Liver (tissue), 3 donors: ENCODE measurements around the gene USP40.

Experiments
- EGR1 ChIP-seq, 2 donors: IDR thresholded peaks; 2 replicates each; pipeline ENCODE4 v1.6.1; 2016 to 2018; ENCODE audit warnings: antibody characterized with exemption in 2 of 2, low read depth in 2 of 2
- GABPA ChIP-seq, 2 donors: IDR thresholded peaks in 1 of 2; conservative IDR thresholded peaks in 1 of 2; 2 replicates each; pipeline ENCODE4 v1.6.1; 2016; ENCODE audit warnings: antibody characterized with exemption in 2 of 2, mild to moderate bottlenecking in 1 of 2, moderate library complexity in 1 of 2
- HNF4A ChIP-seq, 2 donors: conservative IDR thresholded peaks; 2 replicates each; pipeline ENCODE4 v1.6.1; 2016; ENCODE audit warnings: antibody characterized with exemption in 2 of 2, mild to moderate bottlenecking in 2 of 2
- RXRA ChIP-seq, 2 donors: IDR thresholded peaks; 2 replicates each; pipeline ENCODE4 v1.6.1; 2017 to 2018; ENCODE audit warnings: antibody characterized with exemption in 2 of 2, mild to moderate bottlenecking in 1 of 2
- TAF1 ChIP-seq: conservative IDR thresholded peaks from 2 replicates; pipeline ENCODE4 v1.6.1; 2016; ENCODE audit warnings: antibody characterized with exemption, mild to moderate bottlenecking
- TF ChIP-seq, protein P1 (sequence below): fragments of 150-350 bp; IDR thresholded peaks from 2 replicates; pipeline ENCODE4 v1.5.1; 2017; ENCODE audit warnings: improper control_type of control experiment, low read depth, low read length; ENCODE audit not compliant: missing input control
- TF ChIP-seq, protein P2 (sequence below): IDR thresholded peaks from 2 replicates; pipeline ENCODE4 v1.6.1; 2016; ENCODE audit warnings: antibody characterized with exemption
- TF ChIP-seq, protein P3 (sequence below): IDR thresholded peaks from 2 replicates; pipeline ENCODE4 v1.6.1; 2016; ENCODE audit warnings: antibody characterized with exemption
- TF ChIP-seq, protein P4 (sequence below): IDR thresholded peaks from 2 replicates; pipeline ENCODE4 v1.6.1; 2016; ENCODE audit warnings: antibody characterized with exemption, mild to moderate bottlenecking
- donor health status: healthy.
- donor health status: healthy.

- TF ChIP-seq, protein P1, sequence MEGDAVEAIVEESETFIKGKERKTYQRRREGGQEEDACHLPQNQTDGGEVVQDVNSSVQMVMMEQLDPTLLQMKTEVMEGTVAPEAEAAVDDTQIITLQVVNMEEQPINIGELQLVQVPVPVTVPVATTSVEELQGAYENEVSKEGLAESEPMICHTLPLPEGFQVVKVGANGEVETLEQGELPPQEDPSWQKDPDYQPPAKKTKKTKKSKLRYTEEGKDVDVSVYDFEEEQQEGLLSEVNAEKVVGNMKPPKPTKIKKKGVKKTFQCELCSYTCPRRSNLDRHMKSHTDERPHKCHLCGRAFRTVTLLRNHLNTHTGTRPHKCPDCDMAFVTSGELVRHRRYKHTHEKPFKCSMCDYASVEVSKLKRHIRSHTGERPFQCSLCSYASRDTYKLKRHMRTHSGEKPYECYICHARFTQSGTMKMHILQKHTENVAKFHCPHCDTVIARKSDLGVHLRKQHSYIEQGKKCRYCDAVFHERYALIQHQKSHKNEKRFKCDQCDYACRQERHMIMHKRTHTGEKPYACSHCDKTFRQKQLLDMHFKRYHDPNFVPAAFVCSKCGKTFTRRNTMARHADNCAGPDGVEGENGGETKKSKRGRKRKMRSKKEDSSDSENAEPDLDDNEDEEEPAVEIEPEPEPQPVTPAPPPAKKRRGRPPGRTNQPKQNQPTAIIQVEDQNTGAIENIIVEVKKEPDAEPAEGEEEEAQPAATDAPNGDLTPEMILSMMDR, result no peak
- TF ChIP-seq, protein P2, sequence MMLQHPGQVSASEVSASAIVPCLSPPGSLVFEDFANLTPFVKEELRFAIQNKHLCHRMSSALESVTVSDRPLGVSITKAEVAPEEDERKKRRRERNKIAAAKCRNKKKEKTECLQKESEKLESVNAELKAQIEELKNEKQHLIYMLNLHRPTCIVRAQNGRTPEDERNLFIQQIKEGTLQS, result no peak
- TF ChIP-seq, protein P3, sequence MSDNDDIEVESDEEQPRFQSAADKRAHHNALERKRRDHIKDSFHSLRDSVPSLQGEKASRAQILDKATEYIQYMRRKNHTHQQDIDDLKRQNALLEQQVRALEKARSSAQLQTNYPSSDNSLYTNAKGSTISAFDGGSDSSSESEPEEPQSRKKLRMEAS, result peak; percentile 22
- TF ChIP-seq, protein P4, sequence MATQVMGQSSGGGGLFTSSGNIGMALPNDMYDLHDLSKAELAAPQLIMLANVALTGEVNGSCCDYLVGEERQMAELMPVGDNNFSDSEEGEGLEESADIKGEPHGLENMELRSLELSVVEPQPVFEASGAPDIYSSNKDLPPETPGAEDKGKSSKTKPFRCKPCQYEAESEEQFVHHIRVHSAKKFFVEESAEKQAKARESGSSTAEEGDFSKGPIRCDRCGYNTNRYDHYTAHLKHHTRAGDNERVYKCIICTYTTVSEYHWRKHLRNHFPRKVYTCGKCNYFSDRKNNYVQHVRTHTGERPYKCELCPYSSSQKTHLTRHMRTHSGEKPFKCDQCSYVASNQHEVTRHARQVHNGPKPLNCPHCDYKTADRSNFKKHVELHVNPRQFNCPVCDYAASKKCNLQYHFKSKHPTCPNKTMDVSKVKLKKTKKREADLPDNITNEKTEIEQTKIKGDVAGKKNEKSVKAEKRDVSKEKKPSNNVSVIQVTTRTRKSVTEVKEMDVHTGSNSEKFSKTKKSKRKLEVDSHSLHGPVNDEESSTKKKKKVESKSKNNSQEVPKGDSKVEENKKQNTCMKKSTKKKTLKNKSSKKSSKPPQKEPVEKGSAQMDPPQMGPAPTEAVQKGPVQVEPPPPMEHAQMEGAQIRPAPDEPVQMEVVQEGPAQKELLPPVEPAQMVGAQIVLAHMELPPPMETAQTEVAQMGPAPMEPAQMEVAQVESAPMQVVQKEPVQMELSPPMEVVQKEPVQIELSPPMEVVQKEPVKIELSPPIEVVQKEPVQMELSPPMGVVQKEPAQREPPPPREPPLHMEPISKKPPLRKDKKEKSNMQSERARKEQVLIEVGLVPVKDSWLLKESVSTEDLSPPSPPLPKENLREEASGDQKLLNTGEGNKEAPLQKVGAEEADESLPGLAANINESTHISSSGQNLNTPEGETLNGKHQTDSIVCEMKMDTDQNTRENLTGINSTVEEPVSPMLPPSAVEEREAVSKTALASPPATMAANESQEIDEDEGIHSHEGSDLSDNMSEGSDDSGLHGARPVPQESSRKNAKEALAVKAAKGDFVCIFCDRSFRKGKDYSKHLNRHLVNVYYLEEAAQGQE, result no peak
- TF ChIP-seq TAF1 (no peak), EGR1 (IDR thresholded peaks at IDR 0.05; ENCODE audit: low read depth in 2 of 2) (no peak), GABPA (IDR thresholded peaks at IDR 0.05 in 1 of 2, conservative IDR thresholded peaks at IDR 0.05 in 1 of 2) (peak in 1 of 2 donors; percentile 13), RXRA (IDR thresholded peaks at IDR 0.05) (peak; percentile 94 to 97), HNF4A (conservative IDR thresholded peaks at IDR 0.05) (peak; percentile 95)
Observed at GRCh38 chr2:233603520-233603919, 36.9 kb upstream of the USP40 start.
